ENCODE measurements around the gene ENOX1.

- TF ChIP-seq POLR2AphosphoS5 (IDR thresholded peaks at IDR 0.05), result no peak
- no peak for TF ChIP-seq CTCF (IDR thresholded peaks at IDR 0.05)
These were observed 529.0 kb downstream of the ENOX1 start for GRCh38 chr13:43257765-43258164.
